Muscle layer of colon (tissue), 2 donors: ENCODE measurements around the gene TBC1D10A.
A peak's percentile ranks its signal among the peaks of the same experiment; 100 is the strongest.

Experiments used
- H3K27ac ChIP-seq: one replicate; pipeline ENCODE4 v1.7.0; 2013; ENCODE audit warnings: low read depth, mild to moderate bottlenecking, low read length, moderate library complexity
- H3K27me3 ChIP-seq, 2 donors: one replicate each; pipeline ENCODE4 v1.7.0; 2013; ENCODE audit warnings: low read length in 2 of 2, mild to moderate bottlenecking in 2 of 2; ENCODE audit not compliant: insufficient read depth in 2 of 2, control insufficient read depth in 1 of 2
- H3K36me3 ChIP-seq: one replicate; pipeline ENCODE4 v1.7.0; 2013; ENCODE audit warnings: mild to moderate bottlenecking, low read length; ENCODE audit not compliant: insufficient read depth
- H3K4me1 ChIP-seq: one replicate; pipeline ENCODE4 v1.7.0; 2013; ENCODE audit warnings: mild to moderate bottlenecking, low read length; ENCODE audit not compliant: insufficient read depth
- H3K4me3 ChIP-seq, 2 donors: one replicate each; pipeline ENCODE4 v1.7.0; 2013; ENCODE audit warnings: low read length in 2 of 2, low read depth in 1 of 2, mild to moderate bottlenecking in 1 of 2, moderate library complexity in 1 of 2
- H3K9ac ChIP-seq: one replicate; pipeline ENCODE4 v1.7.0; 2013; ENCODE audit warnings: low read length
- H3K9me3 ChIP-seq: one replicate; pipeline ENCODE4 v1.7.0; 2013; ENCODE audit warnings: mild to moderate bottlenecking, low read length
- donor health status: abdominal sarcoma.
- donor health status: Adenocarcinoma of cecum.

The TBC1D10A gene

GRCh38 chr22:30361916-30362650 is 35.3 kb upstream of the TBC1D10A start:
- H3K27ac ChIP-seq: no peak overlapping the region
- H3K4me1 ChIP-seq: peaks cover 4% of the 10 kb centered on the region
- no peaks in the 10 kb centered on the region for H3K36me3 ChIP-seq
- H3K9me3 ChIP-seq: no peaks in the 10 kb centered on the region
- no peak overlapping the region for H3K4me3 ChIP-seq
- no peaks in the 10 kb centered on the region for H3K27me3 ChIP-seq
- no peak overlapping the region for H3K9ac ChIP-seq

GRCh38 chr22:30358541-30358940 is 31.8 kb upstream of the TBC1D10A start:
- Histone ChIP-seq H3K4me1 (peaks cover 29% of the 10 kb centered on the region), H3K27ac (no peak overlapping the region), H3K9ac (no peak overlapping the region), H3K36me3 (no peaks in the 10 kb centered on the region), H3K9me3 (no peaks in the 10 kb centered on the region), H3K27me3 (no peaks in the 10 kb centered on the region), H3K4me3 (no peak overlapping the region)

DNA sequence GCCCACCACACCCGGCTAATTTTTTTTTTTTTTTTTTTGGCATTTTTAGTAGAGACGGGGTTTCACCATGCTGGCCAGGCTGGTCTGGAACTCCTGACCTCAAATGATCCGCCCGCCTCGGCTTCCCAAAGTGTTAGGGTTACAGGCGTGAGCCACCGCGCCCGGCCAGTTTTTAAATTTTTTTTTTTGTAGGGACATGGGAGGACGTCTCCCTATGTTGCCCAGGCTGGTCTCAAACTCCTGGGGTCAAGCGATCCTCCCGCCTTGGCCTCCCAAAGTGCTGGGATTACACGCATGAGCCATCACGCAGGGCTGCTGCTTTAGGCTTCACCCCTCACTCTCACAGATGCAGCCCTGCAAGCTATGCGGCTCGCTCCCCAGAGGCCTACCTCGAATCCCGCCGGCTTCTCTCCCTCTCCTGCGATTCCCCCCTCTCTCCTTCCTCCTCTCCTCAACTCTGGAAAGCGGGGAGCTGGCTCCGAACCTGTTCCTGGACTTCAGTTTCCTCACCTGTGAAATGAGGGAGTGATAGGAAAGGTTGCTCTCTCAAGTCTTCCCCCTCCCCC is 31.0 kb upstream of the TBC1D10A start:
- Histone ChIP-seq H3K27me3 (no peaks in the 10 kb centered on the region), H3K4me3 (no peak overlapping the region), H3K4me1 (peaks cover 29% of the 10 kb centered on the region), H3K9me3 (no peaks in the 10 kb centered on the region), H3K36me3 (peaks cover 4% of the 10 kb centered on the region), H3K9ac (no peak overlapping the region), H3K27ac (no peak overlapping the region)

GRCh38 chr22:30357236-30357570 is 30.5 kb upstream of the TBC1D10A start:
- Histone ChIP-seq H3K36me3 (peaks cover 9% of the 10 kb centered on the region), H3K27ac (peak overlapping the region; percentile 21), H3K9ac (peak overlapping the region; percentile 29), H3K4me3 (peak overlapping the region; percentile 35 to 77), H3K27me3 (no peaks in the 10 kb centered on the region), H3K9me3 (no peaks in the 10 kb centered on the region), H3K4me1 (peaks cover 29% of the 10 kb centered on the region)

GRCh38 chr22:30356449-30357235 is 29.9 kb upstream of the TBC1D10A start, which contains the start of the genes CCDC157 and SF3A1:
Gene CCDC157, plus strand, starts transcription at chr22:30357007. Its CDS starts 8,994 bp downstream, at chr22:30366001.
Gene SF3A1, minus strand, starts transcription at chr22:30356894. Its CDS starts 102 bp downstream, at chr22:30356792.
- Histone ChIP-seq H3K4me3 (peak within 1 kb of the TSS; percentile 35 to 77), H3K4me1 (peaks cover 29% of the 10 kb centered on the region), H3K9ac (peak within 1 kb of the TSS; percentile 78), H3K36me3 (peaks cover 15% of the 10 kb centered on the region), H3K9me3 (no peaks in the 10 kb centered on the region), H3K27ac (peak within 1 kb of the TSS; percentile 83), H3K27me3 (no peaks in the 10 kb centered on the region)

GRCh38 chr22:30354644-30355043 is 27.9 kb upstream of the TBC1D10A start:
- Histone ChIP-seq H3K27ac (no peak overlapping the region), H3K4me3 (no peak overlapping the region), H3K4me1 (peaks cover 29% of the 10 kb centered on the region), H3K9ac (no peak overlapping the region), H3K9me3 (no peaks in the 10 kb centered on the region), H3K36me3 (peaks cover 25% of the 10 kb centered on the region), H3K27me3 (no peaks in the 10 kb centered on the region)

DNA sequence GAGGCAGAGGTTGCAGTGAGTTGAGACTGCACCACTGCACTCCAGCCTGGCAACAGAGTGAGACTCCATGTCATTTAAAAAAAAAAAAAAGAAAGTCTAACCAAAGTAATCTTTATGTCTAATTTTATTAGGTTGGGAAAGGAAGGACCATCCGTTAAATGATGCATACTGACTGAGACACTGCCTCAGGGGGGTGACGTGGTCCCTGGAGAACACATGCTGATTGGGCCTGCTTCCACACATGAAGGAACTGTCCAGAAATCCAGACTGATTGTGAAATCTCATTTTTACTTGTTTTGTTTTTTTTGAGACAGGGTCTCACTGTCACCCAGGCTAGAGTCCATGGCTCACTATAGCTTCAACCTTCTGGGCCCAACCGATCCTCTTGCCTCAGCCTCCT is 24.5 kb upstream of the TBC1D10A start:
- no peaks in the 10 kb centered on the region for H3K9me3 ChIP-seq
- H3K27me3 ChIP-seq: no peaks in the 10 kb centered on the region
- no peak overlapping the region for H3K27ac ChIP-seq
- H3K36me3 ChIP-seq: peaks cover 36% of the 10 kb centered on the region
- H3K4me3 ChIP-seq: no peak overlapping the region
- H3K4me1 ChIP-seq: peaks cover 25% of the 10 kb centered on the region
- no peak overlapping the region for H3K9ac ChIP-seq

DNA sequence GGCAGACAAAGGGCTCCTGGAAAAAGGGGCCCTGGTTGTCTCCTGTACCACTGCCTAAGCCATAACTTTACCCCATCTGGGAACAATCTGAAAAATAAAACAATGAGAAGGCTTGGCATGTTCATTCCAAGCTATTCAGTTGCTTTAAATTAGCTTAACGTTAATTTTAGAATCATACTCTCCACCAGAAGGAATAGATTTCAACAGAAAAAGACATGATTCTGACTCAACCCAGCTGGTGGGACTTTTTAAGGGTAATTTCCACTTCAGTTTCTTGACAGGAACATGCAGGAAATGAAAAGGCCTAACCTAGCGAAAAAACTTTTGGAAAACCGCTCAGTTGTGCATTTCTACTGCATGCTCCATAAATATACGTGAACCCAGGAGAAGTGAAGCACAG is 22.1 kb upstream of the TBC1D10A start:
- H3K9me3 ChIP-seq: no peaks in the 10 kb centered on the region
- no peak overlapping the region for H3K4me3 ChIP-seq
- H3K9ac ChIP-seq: no peak overlapping the region
- H3K36me3 ChIP-seq: peaks cover 61% of the 10 kb centered on the region
- H3K27ac ChIP-seq: no peak overlapping the region
- peaks cover 3% of the 10 kb centered on the region for H3K4me1 ChIP-seq
- H3K27me3 ChIP-seq: no peaks in the 10 kb centered on the region

DNA sequence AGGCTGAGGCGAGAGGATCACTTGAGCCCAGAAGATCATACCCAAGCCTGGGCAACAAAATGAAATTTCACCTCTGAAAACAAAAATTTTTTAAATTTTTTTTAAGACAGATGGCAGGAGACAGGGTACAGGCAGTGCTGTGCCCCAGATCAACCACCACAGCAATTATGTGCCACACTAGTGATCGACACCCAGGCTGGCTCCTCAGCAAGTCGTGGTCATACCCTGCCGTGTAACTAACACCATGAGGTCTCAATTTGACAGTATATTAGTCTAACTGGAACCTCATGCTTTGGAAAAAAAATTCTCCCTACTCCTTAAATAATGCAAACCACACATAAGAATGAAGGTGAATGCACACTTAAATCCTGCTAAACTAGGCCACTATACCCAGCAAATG is 21.7 kb upstream of the TBC1D10A start:
- H3K4me1 ChIP-seq: no peaks in the 10 kb centered on the region
- H3K27ac ChIP-seq: no peak overlapping the region
- H3K4me3 ChIP-seq: no peak overlapping the region
- no peak overlapping the region for H3K9ac ChIP-seq
- peaks cover 65% of the 10 kb centered on the region for H3K36me3 ChIP-seq
- H3K9me3 ChIP-seq: no peaks in the 10 kb centered on the region
- H3K27me3 ChIP-seq: no peaks in the 10 kb centered on the region

DNA sequence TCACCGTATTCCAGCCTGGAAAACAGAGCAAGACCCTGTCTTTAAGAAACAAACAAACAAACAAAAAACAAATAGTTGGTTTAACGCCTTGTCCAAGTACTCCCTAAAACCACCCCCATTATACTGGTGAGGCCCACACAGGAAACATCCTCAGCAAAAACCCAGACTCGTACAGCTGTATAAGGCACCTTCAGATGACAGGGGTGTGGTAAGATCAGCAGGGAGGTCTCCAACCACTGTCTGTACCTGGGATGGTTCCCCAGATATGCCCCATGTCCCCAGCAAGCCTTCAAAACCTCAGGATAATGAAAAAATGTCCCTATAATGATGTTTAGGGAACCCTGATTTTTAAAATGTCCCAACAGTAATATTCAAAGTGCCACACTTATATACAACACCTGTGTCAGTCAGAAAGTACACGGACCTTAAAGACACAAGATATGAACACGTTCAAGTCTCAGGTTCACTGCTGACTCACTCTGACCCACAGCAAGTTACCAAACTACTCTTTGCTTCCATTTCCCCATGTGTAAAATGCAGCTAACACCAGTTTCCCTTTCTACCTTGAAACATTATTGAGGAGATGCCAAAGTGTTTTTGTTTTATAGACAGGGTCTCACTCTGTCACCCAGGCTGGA is 20.6 kb upstream of the TBC1D10A start:
- H3K4me1 ChIP-seq: no peaks in the 10 kb centered on the region

More for the DNA sequence above, 20.6 kb upstream of the TBC1D10A start:
- Histone ChIP-seq H3K27ac (no peak overlapping the region), H3K9me3 (no peaks in the 10 kb centered on the region), H3K9ac (no peak overlapping the region), H3K4me3 (no peak overlapping the region), H3K27me3 (no peaks in the 10 kb centered on the region), H3K36me3 (peaks cover 67% of the 10 kb centered on the region)
